Germinal center (tissue), 1 donor: ENCODE measurements around the gene THAP9.
"Not testable (repeated sequence)": the region's sequence is repeated elsewhere in the genome, so short reads cannot be mapped to it uniquely, and the experiment has no call there.

Source experiments
- DNase-seq: peaks from one replicate; pipeline ENCODE4 v3.0.0; 2012; ENCODE audit warnings: mixed read lengths, low spot score

Gene THAP9

GRCh38 chr4:82893942-82894341 lies 6.6 kb upstream of the THAP9 start:
- no peak for DNase-seq

DNA sequence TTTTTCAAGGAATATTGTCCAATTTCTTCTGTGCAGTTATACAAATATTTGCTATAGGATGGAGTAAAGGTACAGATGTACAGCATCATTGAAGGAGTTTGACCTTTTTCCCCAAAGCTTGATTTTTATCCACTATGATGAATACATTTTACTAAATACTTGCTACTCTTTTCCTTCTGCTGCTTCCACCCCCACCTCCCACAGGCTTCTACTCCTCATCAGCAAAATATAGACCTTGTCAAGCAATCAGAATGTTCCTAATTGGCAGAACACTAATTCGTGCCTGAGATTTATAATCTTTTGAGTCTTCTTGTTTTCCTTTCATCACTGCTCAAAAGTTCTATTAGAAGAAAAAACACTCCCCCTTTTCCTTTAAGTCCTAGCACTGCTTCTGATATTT lies 3.8 kb upstream of the THAP9 start:
- DNase-seq: no peak

- DNase-seq: no peak
These were observed 2.0 kb upstream of the THAP9 start for GRCh38 chr4:82898322-82899243.

GRCh38 chr4:82899374-82900065 lies 1.0 kb upstream of the THAP9 start:
- DNase-seq: peak; percentile 21

- peak; percentile 18 for DNase-seq
These were observed 497 bp upstream of the THAP9 start for GRCh38 chr4:82900066-82900410.

DNA sequence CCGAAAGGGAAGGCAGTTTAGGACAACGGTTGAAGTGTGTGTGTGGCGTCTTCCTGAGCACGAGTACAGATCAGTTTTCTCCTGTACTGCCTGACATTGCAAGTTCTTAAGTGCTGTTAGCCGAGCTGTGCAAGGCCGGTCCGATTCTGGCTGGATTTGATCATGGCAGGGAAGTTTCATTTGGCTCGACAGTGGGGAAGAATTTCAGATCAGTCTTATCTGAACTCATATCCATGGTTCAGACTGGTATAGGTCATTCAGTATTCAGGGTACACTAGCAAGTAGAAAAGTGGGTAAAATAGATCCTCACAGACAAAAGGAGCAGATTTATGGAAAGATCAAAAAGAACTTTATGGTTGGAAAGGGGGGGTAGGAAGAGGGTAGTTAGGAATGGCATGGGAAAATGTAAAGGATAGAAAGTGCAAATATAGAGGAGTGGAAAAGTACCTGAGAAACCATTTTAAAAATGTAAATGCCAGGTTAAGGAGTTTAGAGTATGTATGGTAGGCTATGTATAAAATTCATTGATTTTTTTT lies 716 bp downstream of the THAP9 start:
- DNase-seq: no peak

DNA sequence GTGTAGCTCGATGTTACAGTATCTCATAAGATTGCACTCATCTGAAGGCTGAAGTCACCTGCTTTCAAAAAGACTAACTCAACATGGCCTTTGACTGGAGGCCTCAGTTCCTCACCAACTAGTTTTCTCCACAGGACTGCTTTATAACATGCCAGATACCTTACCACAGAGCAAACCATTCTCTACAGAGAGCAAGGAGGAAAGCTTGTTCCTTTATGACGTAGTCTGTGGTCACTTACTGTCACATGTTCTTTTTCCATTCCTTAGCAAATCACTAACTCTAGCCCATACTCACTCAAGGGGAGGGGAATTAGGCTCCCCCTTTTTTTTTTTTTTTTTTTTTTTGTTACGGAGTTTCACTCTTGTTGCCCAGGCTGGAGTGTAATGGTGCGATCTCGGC lies 3.2 kb downstream of the THAP9 start:
- no peak for DNase-seq

GRCh38 chr4:82905205-82905604 lies 4.7 kb downstream of the THAP9 start:
- DNase-seq: no peak

- DNase-seq: peak; percentile 13
These were observed 5.9 kb downstream of the THAP9 start for GRCh38 chr4:82906469-82906868.

DNA sequence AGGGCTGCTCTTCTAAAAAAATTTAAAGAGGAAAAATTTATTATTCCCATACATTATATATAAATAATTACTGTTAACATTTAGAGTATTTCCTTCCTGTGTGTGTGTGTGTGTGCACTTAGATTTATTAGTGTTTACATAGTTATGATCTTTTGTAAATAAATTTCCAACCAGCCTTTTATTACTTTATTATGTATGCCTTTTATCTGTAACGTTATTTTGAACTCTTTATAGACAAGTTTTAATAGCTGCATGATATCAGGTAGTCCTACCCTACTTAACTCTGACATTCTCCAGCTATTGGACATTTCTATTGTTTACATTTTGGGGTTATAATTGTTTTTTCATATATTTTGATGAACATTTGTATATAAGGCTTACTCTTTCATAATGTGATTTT lies 8.8 kb downstream of the THAP9 start:
- DNase-seq: no peak

DNA sequence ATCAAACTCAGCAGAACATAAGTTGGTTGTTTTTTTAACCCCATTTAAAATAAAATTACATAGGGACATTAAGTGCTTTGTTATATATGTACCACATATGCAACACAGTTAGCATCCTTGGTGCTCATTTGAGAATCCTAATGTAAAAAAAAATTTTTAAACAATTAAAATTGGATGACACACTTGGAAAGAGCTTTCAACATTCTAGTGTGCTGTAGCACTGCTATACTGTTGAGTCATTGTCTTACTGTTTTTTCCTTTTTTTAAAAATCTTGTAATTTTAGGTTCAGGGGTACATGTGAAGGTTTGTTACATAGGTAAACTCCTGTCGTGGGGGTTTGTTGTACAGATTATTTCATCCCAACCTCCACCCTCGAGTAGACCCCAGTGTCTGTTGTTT lies 12.8 kb downstream of the THAP9 start:
- no peak for DNase-seq

DNA sequence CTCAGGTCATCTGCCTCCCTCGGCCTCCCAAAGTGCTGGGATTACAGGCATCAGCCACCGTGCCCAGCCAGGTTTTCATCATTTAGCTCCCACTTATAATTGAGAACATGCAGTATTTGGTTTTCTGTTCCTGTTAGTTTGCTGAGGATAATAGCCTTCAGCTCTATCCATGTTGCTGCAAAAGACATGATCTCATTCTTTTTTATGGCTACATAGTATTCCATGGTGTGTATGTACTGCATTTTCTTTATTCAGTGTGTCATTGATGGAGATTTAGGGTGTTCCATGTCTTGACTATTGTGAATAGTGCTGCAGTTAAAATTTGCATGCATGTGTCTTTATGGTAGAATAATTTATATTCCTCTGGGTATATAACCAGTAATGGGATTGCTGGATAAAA lies 13.4 kb downstream of the THAP9 start:
- not testable (repeated sequence) for DNase-seq

- no peak for DNase-seq
These were observed 17.6 kb downstream of the THAP9 start for GRCh38 chr4:82918091-82918490.

- no peak for DNase-seq
These were observed 18.9 kb downstream of the THAP9 start for GRCh38 chr4:82919386-82919785.

GRCh38 chr4:82921795-82922194 lies 21.3 kb downstream of the THAP9 start:
- DNase-seq: no peak

GRCh38 chr4:82930848-82931755 lies 30.6 kb downstream of the THAP9 start:
- no peak for DNase-seq

DNA sequence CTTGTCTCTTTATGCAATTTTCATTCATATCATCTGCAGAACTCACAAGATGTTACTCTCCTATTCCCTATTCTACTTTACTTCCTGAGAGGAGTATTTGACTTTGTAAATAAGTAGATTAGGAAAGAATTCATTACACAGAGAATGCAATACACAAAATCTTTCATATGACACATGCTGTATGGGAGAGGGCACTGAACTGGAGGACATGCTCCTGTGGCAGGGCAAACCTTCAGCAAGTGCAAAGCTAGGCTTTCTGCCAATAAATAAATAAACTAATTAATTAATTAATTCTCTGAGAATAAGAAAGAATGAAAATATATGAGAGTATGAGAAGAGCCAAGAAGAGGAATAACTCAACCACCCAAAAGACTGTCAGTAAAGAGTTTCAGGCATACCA lies 33.9 kb downstream of the THAP9 start:
- DNase-seq: no peak

GRCh38 chr4:82939414-82939813 lies 38.9 kb downstream of the THAP9 start:
- no peak for DNase-seq

GRCh38 chr4:82947498-82947897 lies 47.0 kb downstream of the THAP9 start:
- DNase-seq: no peak

DNA sequence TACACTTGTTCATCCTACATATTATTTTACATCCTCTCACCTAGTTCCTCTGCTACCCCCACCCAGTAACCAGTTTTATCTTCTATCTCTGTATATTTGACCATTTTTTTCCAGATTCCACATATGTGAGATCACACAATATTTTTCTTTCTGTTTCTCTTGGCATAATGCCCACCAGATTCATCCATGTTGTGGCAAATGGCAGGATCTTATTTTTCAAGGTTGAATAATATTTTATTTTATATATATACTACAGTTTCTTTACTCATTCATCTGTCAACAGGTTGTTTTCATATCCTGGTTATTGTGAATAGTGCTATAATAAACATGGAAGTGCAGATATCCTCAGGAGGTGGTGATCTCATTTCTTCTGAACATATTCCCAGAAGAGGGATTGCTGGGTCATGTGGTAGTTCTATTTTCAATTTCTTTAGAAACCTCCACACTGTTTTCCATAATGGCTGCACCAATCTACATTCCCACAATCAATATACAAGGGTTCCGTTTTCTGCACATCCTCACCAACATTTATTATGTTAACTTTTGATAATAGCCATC lies 48.2 kb downstream of the THAP9 start:
- no peak for DNase-seq

DNA sequence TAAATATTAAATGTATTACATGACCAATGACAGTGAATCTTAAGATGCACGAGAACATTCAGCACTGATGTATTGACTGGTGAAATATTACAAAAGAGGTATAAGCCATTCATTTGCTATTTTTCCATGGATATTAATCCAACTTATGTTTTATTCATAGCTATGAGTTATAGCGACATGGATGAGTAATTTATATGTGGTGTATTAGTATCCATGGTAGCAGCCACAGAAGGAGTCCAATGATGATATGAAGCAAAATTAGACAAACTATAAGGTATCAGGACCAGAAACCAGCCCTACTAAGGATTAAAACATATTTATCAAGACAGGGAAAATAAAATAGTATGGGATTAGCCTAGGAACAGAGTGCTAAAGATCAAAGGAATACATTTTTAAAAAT lies 50.7 kb downstream of the THAP9 start:
- no peak for DNase-seq

DNA sequence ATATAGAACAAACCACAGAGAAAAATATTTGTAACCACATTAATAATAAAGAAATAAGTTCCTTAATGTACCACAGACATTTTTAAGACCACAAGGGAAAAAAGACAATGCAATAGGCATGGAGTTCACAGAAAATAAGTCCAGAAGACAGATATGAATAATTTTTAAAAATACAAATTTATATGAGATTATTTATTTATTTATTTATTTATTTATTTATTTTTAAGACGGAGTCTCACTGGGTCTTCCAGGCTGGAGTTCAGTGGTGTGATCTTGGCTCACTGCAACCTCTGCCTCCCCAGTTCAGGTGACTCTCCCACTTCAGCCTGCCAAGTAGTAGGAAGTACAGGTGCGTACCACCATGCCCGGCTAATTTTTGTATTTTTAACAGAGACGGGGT lies 53.7 kb downstream of the THAP9 start:
- DNase-seq: no peak
